Erythroblast (primary cell): ENCODE results near the gene EEF1AKMT2.
"Not testable (repeated sequence)": the region's sequence is repeated elsewhere in the genome, so short reads cannot be mapped to it uniquely, and the experiment has no call there.

Source experiments
- DNase-seq, 2 experiments: peaks; one replicate each; lab custom pipeline; 2025; lab: John Stamatoyannopoulos, UW
- GATA1 ChIP-seq: IDR thresholded peaks from 2 replicates; pipeline ENCODE4 v1.6.1; 2011; ENCODE audit warnings: low read depth, mild to moderate bottlenecking, control low read depth, low read length, moderate library complexity
- POLR2A ChIP-seq: IDR thresholded peaks from 2 replicates; pipeline ENCODE4 v1.6.1; 2011; ENCODE audit warnings: mild to moderate bottlenecking, low read length

The EEF1AKMT2 gene

GRCh38 chr10:124798364-124798763 lies 6.7 kb upstream of the EEF1AKMT2 start:
- DNase-seq = peak; percentile 20 to 22
- TF ChIP-seq GATA1 = no peak
- no peak for TF ChIP-seq POLR2A

- DNase-seq = no peak
Measured at GRCh38 chr10:124792998-124793352, 1.3 kb upstream of the EEF1AKMT2 start.

GRCh38 chr10:124782900-124783299 lies 8.8 kb downstream of the EEF1AKMT2 start:
- not testable (repeated sequence) for DNase-seq

More at GRCh38 chr10:124792998-124793352, 1.3 kb upstream of the EEF1AKMT2 start:
- no peak for TF ChIP-seq POLR2A
- TF ChIP-seq GATA1 = no peak

GRCh38 chr10:124768791-124769190 lies 22.9 kb downstream of the EEF1AKMT2 start:
- TF ChIP-seq POLR2A (no peak), GATA1 (no peak)
- no peak for DNase-seq

GRCh38 chr10:124765256-124765655 lies 26.4 kb downstream of the EEF1AKMT2 start:
- TF ChIP-seq GATA1 = no peak
- no peak for TF ChIP-seq POLR2A
- DNase-seq = no peak

GRCh38 chr10:124763267-124763666 lies 28.4 kb downstream of the EEF1AKMT2 start:
- no peak for TF ChIP-seq POLR2A
- DNase-seq = no peak

GRCh38 chr10:124762281-124762680 lies 29.4 kb downstream of the EEF1AKMT2 start:
- TF ChIP-seq POLR2A = no peak
- no peak for TF ChIP-seq GATA1
- no peak for DNase-seq

- no peak for DNase-seq
- no peak for TF ChIP-seq GATA1
Measured at GRCh38 chr10:124756156-124756903, 35.4 kb downstream of the EEF1AKMT2 start.

GRCh38 chr10:124755581-124755980 lies 36.1 kb downstream of the EEF1AKMT2 start:
- no peak for TF ChIP-seq POLR2A
- no peak for DNase-seq

GRCh38 chr10:124754227-124754626 lies 37.5 kb downstream of the EEF1AKMT2 start:
- DNase-seq = no peak
- no peak for TF ChIP-seq POLR2A
- no peak for TF ChIP-seq GATA1

GRCh38 chr10:124748953-124749645 lies 42.6 kb downstream of the EEF1AKMT2 start:
- TF ChIP-seq POLR2A = no peak
- TF ChIP-seq GATA1 = no peak
- DNase-seq = no peak

- TF ChIP-seq POLR2A (no peak), GATA1 (no peak)
- DNase-seq = peak in 1 of 2 experiments; percentile 15
Measured at GRCh38 chr10:124748166-124748565, 43.5 kb downstream of the EEF1AKMT2 start.

GRCh38 chr10:124747745-124748144 lies 43.9 kb downstream of the EEF1AKMT2 start:
- no peak for DNase-seq
- no peak for TF ChIP-seq GATA1

GRCh38 chr10:124746992-124747391 lies 44.7 kb downstream of the EEF1AKMT2 start:
- TF ChIP-seq GATA1 (no peak), POLR2A (no peak)
- no peak for DNase-seq

GRCh38 chr10:124746447-124746846 lies 45.2 kb downstream of the EEF1AKMT2 start:
- not testable (repeated sequence) for DNase-seq
